Measurements from ENCODE around the gene EDDM13. TPM values are rescaled to one million over a fixed set of nuclear protein-coding genes. Genes with fewer than 3 reads are reported as not detected.
A peak's percentile ranks its signal among the peaks of the same experiment; 100 is the strongest.

The EDDM13 gene
- total and polyA plus RNA-seq, 2 of the 13 experiments (the other 11 are each of a cell fraction or from before 2014, with no cell fraction given) = not detected

DNA sequence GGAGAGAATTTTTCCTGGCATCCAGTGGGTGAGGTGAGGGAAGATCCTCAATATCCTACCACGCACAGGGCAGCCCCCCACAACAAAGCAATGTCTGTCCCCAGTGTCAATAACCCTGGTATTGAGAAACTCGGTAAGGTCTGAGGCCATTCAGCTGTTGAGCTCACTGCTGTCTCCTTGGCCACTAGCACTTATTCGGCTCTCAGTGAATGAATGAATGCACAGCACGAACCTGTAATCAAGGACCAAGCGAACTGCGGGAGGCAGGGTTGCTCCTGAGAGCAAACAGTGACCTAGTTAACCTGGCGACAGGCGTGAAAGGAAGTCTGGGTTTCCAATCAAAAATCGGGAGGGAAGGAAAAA, 41.5 kb downstream of the EDDM13 start (continued):
- TF ChIP-seq, protein P1, sequence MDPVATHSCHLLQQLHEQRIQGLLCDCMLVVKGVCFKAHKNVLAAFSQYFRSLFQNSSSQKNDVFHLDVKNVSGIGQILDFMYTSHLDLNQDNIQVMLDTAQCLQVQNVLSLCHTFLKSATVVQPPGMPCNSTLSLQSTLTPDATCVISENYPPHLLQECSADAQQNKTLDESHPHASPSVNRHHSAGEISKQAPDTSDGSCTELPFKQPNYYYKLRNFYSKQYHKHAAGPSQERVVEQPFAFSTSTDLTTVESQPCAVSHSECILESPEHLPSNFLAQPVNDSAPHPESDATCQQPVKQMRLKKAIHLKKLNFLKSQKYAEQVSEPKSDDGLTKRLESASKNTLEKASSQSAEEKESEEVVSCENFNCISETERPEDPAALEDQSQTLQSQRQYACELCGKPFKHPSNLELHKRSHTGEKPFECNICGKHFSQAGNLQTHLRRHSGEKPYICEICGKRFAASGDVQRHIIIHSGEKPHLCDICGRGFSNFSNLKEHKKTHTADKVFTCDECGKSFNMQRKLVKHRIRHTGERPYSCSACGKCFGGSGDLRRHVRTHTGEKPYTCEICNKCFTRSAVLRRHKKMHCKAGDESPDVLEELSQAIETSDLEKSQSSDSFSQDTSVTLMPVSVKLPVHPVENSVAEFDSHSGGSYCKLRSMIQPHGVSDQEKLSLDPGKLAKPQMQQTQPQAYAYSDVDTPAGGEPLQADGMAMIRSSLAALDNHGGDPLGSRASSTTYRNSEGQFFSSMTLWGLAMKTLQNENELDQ (CRISPR knock-in tag; IDR thresholded peaks at IDR 0.05; ENCODE audit: borderline replicate concordance) = no peak
- TF ChIP-seq, protein P2, sequence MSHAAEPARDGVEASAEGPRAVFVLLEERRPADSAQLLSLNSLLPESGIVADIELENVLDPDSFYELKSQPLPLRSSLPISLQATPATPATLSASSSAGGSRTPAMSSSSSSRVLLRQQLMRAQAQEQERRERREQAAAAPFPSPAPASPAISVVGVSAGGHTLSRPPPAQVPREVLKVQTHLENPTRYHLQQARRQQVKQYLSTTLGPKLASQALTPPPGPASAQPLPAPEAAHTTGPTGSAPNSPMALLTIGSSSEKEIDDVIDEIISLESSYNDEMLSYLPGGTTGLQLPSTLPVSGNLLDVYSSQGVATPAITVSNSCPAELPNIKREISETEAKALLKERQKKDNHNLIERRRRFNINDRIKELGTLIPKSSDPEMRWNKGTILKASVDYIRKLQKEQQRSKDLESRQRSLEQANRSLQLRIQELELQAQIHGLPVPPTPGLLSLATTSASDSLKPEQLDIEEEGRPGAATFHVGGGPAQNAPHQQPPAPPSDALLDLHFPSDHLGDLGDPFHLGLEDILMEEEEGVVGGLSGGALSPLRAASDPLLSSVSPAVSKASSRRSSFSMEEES (CRISPR knock-in tag; IDR thresholded peaks at IDR 0.05) = no peak
- TF ChIP-seq, protein P3, sequence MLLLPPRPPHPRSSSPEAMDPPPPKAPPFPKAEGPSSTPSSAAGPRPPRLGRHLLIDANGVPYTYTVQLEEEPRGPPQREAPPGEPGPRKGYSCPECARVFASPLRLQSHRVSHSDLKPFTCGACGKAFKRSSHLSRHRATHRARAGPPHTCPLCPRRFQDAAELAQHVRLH (CRISPR knock-in tag; IDR thresholded peaks at IDR 0.05; ENCODE audit: borderline replicate concordance, low read depth) = peak; percentile 40; the same call in 1 of the 2 replicates
- no peak for TF ChIP-seq EP300 (IDR thresholded peaks at IDR 0.05; ENCODE audit: low read depth in 2 of 2, low read length in 2 of 2)
- TF ChIP-seq EP300 (CRISPR knock-in tag; IDR thresholded peaks at IDR 0.05; ENCODE audit: borderline replicate concordance) = 0 out of 2 replicates have a peak, but pooled peaks have one; percentile 46
- TF ChIP-seq, protein P4, sequence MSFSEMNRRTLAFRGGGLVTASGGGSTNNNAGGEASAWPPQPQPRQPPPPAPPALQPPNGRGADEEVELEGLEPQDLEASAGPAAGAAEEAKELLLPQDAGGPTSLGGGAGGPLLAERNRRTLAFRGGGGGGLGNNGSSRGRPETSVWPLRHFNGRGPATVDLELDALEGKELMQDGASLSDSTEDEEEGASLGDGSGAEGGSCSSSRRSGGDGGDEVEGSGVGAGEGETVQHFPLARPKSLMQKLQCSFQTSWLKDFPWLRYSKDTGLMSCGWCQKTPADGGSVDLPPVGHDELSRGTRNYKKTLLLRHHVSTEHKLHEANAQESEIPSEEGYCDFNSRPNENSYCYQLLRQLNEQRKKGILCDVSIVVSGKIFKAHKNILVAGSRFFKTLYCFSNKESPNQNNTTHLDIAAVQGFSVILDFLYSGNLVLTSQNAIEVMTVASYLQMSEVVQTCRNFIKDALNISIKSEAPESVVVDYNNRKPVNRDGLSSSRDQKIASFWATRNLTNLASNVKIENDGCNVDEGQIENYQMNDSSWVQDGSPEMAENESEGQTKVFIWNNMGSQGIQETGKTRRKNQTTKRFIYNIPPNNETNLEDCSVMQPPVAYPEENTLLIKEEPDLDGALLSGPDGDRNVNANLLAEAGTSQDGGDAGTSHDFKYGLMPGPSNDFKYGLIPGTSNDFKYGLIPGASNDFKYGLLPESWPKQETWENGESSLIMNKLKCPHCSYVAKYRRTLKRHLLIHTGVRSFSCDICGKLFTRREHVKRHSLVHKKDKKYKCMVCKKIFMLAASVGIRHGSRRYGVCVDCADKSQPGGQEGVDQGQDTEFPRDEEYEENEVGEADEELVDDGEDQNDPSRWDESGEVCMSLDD (CRISPR knock-in tag; IDR thresholded peaks at IDR 0.05; ENCODE audit: borderline replicate concordance) = no peak
- no peak for TF ChIP-seq RBM39 (IDR thresholded peaks at IDR 0.05; ENCODE audit: low read depth, low read length, poor library complexity, severe bottlenecking)
- TF ChIP-seq, protein P5, sequence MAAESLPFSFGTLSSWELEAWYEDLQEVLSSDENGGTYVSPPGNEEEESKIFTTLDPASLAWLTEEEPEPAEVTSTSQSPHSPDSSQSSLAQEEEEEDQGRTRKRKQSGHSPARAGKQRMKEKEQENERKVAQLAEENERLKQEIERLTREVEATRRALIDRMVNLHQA (CRISPR knock-in tag; IDR thresholded peaks at IDR 0.05) = no peak
- no peak for TF ChIP-seq NFE2 (CRISPR knock-in tag; IDR thresholded peaks at IDR 0.05)
- TF ChIP-seq MYC (CRISPR knock-in tag; IDR thresholded peaks at IDR 0.05; ENCODE audit: borderline replicate concordance) = no peak
- no peak for TF ChIP-seq ZNF75D (CRISPR knock-in tag; IDR thresholded peaks at IDR 0.05; ENCODE audit: borderline replicate concordance)
- TF ChIP-seq MIER2 (CRISPR knock-in tag; IDR thresholded peaks at IDR 0.05) = no peak
- no peak for TF ChIP-seq ARNT2 (CRISPR knock-in tag; IDR thresholded peaks at IDR 0.05; ENCODE audit: low read depth)
- TF ChIP-seq RFXANK (CRISPR knock-in tag; IDR thresholded peaks at IDR 0.05) = no peak
- TF ChIP-seq, protein P6, sequence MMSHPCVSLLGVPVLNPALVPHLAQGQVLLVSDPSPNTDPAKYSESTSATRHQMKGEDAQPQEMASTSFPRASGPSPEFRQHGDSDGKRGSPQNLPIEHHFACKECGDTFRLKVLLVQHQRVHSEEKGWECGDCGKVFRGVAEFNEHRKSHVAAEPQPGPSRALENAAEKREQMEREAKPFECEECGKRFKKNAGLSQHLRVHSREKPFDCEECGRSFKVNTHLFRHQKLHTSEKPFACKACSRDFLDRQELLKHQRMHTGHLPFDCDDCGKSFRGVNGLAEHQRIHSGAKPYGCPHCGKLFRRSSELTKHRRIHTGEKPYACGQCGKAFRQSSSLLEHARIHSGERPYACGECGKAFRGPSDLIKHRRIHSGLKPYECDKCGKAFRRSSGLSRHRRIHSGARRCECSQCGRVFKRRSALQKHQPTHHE (CRISPR knock-in tag; IDR thresholded peaks at IDR 0.05; ENCODE audit: borderline replicate concordance) = no peak
- peak; percentile 23; the same call in 1 of the 2 replicates for TF ChIP-seq ETV5 (CRISPR knock-in tag; IDR thresholded peaks at IDR 0.05; ENCODE audit: borderline replicate concordance)
- no peak for TF ChIP-seq KLF13 (CRISPR knock-in tag; IDR thresholded peaks at IDR 0.05)
- no peak for TF ChIP-seq ZNF713 (CRISPR knock-in tag; IDR thresholded peaks at IDR 0.05)
- TF ChIP-seq ZBTB7B (CRISPR knock-in tag; IDR thresholded peaks at IDR 0.05) = peak; percentile 51; the same call in 1 of the 2 replicates
- no peak for TF ChIP-seq ZNF205 (CRISPR knock-in tag; IDR thresholded peaks at IDR 0.05)
- no peak for TF ChIP-seq ZNF546 (CRISPR knock-in tag; conservative IDR thresholded peaks at IDR 0.05)
- no peak for TF ChIP-seq ZNF879 (CRISPR knock-in tag; IDR thresholded peaks at IDR 0.05)
- TF ChIP-seq ZNF567 (CRISPR knock-in tag; IDR thresholded peaks at IDR 0.05; ENCODE audit: borderline replicate concordance) = no peak
